CD4-positive, alpha-beta T cell treated with Interleukin-15 for 1 hour (primary cell): ENCODE results near the gene UBE2R2.

ENCODE experiments used
- DNase-seq: peaks from one replicate; pipeline ENCODE4 v3.0.0-alpha.2; 2020

The UBE2R2 gene

GRCh38 chr9:33885948-33886347, 69.0 kb downstream of the UBE2R2 start:
- no peak for DNase-seq

DNA sequence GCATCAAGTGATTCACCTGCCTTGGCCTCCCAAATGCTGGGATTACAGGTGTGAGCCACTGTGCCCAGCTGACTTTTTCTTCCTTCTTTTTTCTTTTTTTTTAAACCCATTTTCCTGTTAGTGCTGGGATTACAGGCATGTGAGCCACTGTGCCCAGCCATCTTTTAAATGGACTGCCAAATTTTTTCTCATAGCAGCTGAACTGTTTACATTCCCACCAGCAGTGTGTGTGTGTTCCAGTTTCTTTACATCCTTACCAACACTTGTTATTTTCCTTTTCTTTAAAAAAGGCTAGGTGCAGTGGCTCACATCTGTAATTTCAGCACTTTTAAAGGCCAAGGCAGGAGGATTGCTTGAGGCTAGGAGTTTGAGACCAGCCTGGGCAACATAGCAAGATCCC, 76.9 kb downstream of the UBE2R2 start:
- DNase-seq: no peak

DNA sequence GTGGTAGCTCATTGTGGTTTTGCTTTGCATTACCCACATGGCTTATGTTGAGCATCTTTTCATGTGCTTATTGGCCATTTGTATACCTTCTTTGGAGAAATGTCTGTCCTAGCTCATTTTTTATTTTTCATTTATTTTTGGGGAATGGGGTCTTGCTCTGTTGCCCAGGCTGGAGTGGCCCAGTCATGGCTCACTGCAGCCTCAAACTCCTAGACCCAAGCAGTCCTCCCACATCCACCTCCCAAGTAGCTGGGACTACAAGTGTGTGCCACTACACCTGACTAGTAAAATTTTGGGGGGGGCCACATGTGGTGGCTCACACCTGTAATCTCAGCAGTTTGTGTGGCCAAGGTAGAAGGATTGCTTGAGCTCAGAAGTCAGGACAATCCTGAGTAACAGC, 77.4 kb downstream of the UBE2R2 start:
- no peak for DNase-seq

GRCh38 chr9:33903157-33903780, 86.3 kb downstream of the UBE2R2 start:
- no peak for DNase-seq

DNA sequence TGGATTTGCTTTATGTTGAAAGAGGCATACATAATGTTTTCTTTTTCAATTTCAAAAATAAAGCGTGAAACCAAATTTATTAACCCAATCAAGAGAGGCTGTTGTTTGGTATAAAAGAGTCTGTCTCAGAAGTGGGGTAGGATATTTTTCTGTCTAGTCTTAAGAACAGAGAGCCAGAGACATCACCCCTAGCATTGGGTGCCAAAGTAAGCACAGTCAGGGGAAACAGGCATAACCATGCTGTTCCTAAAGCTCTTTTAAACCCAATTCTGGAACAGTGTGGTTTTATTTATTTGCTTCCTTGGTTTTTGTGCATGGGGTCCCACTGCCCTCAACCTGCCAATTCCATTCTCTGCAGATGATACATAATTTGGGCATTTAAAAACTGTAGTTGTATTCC, 88.2 kb downstream of the UBE2R2 start:
- no peak for DNase-seq

DNA sequence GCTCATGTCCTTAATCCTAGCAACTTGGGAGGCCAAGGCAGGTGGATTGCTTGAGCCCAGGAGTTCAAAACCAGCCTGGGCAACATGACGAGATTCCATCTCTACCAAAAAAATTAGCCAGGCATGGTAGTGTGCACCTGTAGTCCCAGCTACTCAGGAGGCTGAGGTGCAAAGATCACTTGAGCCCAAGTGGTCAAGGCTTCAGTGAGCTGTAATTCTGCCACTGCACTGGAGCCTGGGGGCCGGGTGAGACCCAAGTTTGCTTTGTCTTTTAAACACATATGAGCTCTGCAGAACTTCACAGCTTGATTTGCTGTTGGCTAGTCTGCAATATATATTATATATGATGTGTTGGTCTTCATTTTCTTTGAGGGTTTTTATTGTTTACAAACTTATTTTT, 89.8 kb downstream of the UBE2R2 start:
- no peak for DNase-seq

DNA sequence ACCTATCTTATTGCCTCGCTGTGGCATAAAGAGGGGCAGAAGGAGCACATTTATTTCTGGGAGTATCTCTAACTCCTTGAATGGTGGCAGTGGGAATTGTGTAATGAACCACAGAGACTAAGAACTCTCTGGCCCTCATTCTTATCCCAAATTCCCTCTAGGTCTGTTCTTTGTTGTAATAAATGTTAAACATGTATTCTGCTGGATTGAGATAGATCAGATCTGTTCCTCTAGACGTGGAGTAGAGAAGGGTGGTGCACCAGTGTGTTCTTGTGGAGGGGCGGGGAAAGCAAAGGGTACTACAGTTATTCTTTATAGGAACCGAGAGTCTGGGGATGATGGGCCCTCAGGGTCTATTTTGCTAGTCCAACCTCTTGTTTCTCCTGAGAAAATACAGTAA, 90.4 kb downstream of the UBE2R2 start:
- no peak for DNase-seq

DNA sequence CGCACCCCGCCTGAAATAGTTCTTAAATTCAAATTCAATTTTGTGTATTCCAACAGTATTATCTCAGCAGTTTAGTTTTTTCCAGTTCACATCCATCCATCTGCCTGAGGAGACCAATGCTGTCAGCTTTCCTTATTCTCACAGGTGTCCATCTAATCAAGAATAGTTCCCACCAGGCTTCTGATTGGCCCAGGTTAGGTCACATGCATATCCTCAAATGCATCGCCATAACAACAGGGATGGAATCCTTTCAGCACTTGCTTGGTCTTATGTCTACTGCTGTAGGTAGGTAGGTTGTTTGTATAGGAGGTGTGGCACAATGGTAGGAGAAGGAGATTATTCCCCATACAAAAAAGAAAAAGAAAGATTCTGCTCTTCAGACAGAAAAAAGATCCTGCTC, 91.2 kb downstream of the UBE2R2 start:
- DNase-seq: no peak

GRCh38 chr9:33908749-33909148, 91.8 kb downstream of the UBE2R2 start:
- DNase-seq: no peak

DNA sequence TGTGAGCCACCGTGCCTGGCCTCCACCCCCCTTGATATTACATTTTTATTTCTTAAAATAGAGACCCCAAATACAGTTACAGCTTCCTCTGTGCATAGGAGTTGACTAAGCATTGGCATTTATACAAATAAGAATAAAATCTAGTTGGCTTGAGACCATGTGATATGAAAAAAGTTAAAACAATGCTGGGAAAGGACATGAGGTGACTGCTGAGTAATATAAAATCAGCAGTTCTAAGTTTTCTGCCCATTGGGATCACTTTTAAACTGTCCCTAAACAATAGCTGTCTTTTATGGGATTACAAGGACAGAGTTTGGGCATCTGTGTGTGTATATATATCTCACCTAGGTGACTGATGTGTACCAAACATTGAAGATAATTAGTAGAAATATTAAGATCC, 96.6 kb downstream of the UBE2R2 start:
- no peak for DNase-seq

DNA sequence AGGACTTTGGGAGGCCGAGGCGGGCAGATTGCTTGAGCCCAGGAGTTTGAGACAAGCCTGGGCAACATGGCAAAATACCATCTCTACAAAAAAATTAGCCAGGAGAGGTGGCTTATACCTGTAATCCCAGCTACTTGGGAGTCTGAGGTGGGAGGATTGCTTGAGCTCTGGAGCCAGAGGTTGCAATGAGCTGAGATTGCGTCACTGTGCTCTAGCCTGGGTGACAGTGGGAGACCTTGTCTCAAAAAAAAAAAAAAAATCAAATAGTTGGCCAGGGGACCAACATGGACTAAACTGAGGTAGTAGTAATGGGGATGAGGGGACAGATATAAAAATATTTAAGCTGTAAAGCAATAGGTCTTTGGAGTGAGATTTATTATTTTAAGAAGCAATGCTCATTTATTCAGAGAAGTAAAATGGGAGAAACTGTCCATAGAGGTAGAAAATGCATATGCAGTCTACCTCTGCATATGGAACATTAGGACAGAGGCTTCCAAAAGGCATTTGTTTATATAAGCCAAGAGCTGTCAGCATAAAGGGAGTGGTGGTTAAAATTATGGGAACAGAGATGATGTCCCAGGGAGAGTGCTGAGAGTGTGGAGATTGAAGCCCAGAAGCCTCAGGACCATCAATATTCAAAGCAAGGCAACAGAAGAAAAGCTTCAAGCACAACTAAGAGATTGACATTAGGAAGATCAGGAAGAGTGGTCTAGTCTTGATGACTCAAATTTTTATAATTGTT, 98.1 kb downstream of the UBE2R2 start:
- no peak for DNase-seq

- DNase-seq: no peak
Observed at GRCh38 chr9:33917036-33917435, 100.1 kb downstream of the UBE2R2 start.

- DNase-seq: no peak
Observed at GRCh38 chr9:33919276-33919897, 102.4 kb downstream of the UBE2R2 start.

GRCh38 chr9:33921967-33922895, 105.3 kb downstream of the UBE2R2 start:
- no peak for DNase-seq

DNA sequence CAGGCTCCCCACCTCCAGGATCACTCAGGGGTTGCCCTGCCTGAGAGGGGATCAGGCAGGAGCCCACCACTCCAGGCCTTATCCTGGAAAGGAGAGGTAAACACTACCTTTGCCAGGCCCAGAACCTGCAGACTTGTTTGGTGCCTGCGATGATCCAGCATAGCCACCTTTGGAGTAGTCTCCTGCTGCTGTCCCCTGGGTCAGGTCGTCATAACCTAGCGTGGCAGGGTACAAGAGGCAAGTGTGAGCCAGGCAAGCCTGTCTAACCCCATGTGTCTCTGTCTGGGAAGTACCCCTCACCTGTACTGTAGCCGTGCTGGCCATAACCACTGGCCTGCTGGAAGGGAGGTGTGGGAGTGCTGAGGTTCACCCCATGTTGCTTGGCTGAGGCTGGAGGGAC, 106.1 kb downstream of the UBE2R2 start:
- no peak for DNase-seq

GRCh38 chr9:33923998-33924701, 107.2 kb downstream of the UBE2R2 start:
- DNase-seq: no peak

DNA sequence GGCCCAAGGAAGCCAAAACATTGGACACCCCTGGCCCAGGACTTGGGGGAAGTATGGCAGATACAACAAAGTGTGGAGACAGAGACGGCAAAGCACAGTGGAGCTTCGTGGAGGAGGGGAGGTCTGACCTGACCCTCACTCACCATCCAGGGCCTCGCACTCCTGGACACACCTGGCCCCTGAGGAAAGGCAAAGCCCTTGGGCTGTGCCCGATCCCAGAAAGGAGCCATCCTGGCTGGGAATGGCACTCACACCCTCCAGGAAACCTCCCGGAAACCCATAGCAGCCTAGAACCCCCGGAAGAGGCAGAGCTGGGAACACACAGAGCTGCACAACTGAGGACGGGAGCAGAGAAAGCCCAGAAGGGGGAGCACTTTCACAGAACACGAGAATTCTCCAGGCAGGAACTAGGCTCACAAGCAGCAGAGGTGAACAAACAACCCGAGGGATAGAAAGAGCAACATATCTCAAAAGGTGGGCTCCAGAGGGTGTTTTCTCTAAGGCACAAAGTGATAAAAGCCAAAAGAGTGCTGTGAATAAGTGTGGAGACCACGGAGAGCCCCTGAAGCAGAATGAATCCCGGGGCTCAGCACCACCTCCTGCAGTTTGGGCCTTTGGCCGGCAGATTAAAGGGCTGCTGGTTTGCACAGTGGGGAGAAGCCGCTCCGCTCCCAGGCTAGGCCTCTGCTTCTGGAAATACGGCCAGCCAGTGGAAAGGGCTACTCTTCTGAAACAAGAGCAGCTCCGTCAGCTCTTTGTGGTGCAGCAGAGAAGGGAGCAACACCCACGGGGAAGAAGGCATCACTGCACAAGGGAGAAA, 108.2 kb downstream of the UBE2R2 start:
- DNase-seq: peak; percentile 21

GRCh38 chr9:33926746-33927485, 110.0 kb downstream of the UBE2R2 start:
- no peak for DNase-seq

- no peak for DNase-seq
Observed at GRCh38 chr9:33927694-33928093, 110.7 kb downstream of the UBE2R2 start.

DNA sequence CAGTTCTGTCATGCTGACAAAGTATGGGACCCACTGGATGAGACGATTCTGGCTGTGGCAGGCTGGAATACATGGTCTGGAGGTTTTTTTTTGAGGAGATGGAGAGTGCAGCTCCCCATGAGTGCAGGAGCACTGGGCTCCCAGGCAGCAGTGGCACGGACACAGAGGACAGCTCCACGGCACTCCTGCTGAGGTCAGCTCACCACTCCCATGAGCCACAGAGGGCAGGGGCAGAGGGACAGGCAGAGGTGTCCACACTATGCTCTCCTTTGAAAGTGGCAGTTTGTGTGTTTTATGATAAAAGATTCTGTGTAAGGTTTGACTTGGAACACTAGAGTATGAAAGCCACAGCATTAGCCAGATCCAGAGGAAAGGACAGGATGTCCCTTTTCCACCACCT, 114.4 kb downstream of the UBE2R2 start:
- DNase-seq: no peak
